Rectal smooth muscle tissue (tissue), 1 donor: ENCODE measurements around the gene SLC7A14.

Experiments used
- H3K27ac ChIP-seq: one replicate; pipeline ENCODE4 v1.7.0; 2013; ENCODE audit warnings: low read depth, low read length, inconsistent platforms
- H3K27me3 ChIP-seq: one replicate; pipeline ENCODE4 v1.7.0; 2013; ENCODE audit warnings: low read length; ENCODE audit not compliant: control insufficient read depth, insufficient read depth
- H3K36me3 ChIP-seq: one replicate; pipeline ENCODE4 v1.7.0; 2013; ENCODE audit warnings: low read length; ENCODE audit not compliant: control insufficient read depth, insufficient read depth
- H3K4me1 ChIP-seq: one replicate; pipeline ENCODE4 v1.7.0; 2013; ENCODE audit warnings: low read length; ENCODE audit not compliant: control insufficient read depth, insufficient read depth
- H3K4me3 ChIP-seq: one replicate; pipeline ENCODE4 v1.7.0; 2013; ENCODE audit warnings: low read length
- H3K9ac ChIP-seq: one replicate; pipeline ENCODE4 v1.7.0; 2013; ENCODE audit warnings: low read length

SLC7A14 gene

GRCh38 chr3:170470063-170471016 lies 115.5 kb downstream of the SLC7A14 start:
- H3K27ac ChIP-seq: no peak overlapping the region
- H3K4me1 ChIP-seq: no peaks in the 10 kb centered on the region
- no peak overlapping the region for H3K9ac ChIP-seq
- H3K27me3 ChIP-seq: no peaks in the 10 kb centered on the region
- no peak overlapping the region for H3K4me3 ChIP-seq
- H3K36me3 ChIP-seq: no peaks in the 10 kb centered on the region

- Histone ChIP-seq H3K27me3 (no peaks in the 10 kb centered on the region), H3K4me3 (no peak overlapping the region), H3K27ac (no peak overlapping the region), H3K4me1 (no peaks in the 10 kb centered on the region), H3K36me3 (no peaks in the 10 kb centered on the region), H3K9ac (no peak overlapping the region)
Measured at GRCh38 chr3:170469151-170470062, 116.5 kb downstream of the SLC7A14 start.

GRCh38 chr3:170467571-170468147 lies 118.2 kb downstream of the SLC7A14 start:
- Histone ChIP-seq H3K27ac (no peak overlapping the region), H3K9ac (no peak overlapping the region), H3K4me1 (no peaks in the 10 kb centered on the region), H3K36me3 (no peaks in the 10 kb centered on the region), H3K27me3 (no peaks in the 10 kb centered on the region), H3K4me3 (no peak overlapping the region)

GRCh38 chr3:170467007-170467406 lies 118.9 kb downstream of the SLC7A14 start:
- Histone ChIP-seq H3K9ac (no peak overlapping the region), H3K27ac (no peak overlapping the region), H3K4me1 (no peaks in the 10 kb centered on the region), H3K4me3 (no peak overlapping the region), H3K27me3 (no peaks in the 10 kb centered on the region), H3K36me3 (no peaks in the 10 kb centered on the region)

GRCh38 chr3:170465955-170466354 lies 119.9 kb downstream of the SLC7A14 start:
- no peak overlapping the region for H3K9ac ChIP-seq
- no peak overlapping the region for H3K4me3 ChIP-seq
- no peaks in the 10 kb centered on the region for H3K4me1 ChIP-seq
- no peak overlapping the region for H3K27ac ChIP-seq
- H3K36me3 ChIP-seq: no peaks in the 10 kb centered on the region
- H3K27me3 ChIP-seq: no peaks in the 10 kb centered on the region

- no peak overlapping the region for H3K27ac ChIP-seq
- H3K4me1 ChIP-seq: no peaks in the 10 kb centered on the region
- H3K9ac ChIP-seq: no peak overlapping the region
- H3K36me3 ChIP-seq: no peaks in the 10 kb centered on the region
- H3K4me3 ChIP-seq: no peak overlapping the region
- no peaks in the 10 kb centered on the region for H3K27me3 ChIP-seq
Measured at GRCh38 chr3:170463011-170463410, 122.9 kb downstream of the SLC7A14 start.

GRCh38 chr3:170458285-170458684 lies 127.6 kb downstream of the SLC7A14 start:
- H3K27me3 ChIP-seq: no peaks in the 10 kb centered on the region
- H3K9ac ChIP-seq: no peak overlapping the region
- no peaks in the 10 kb centered on the region for H3K36me3 ChIP-seq
- H3K27ac ChIP-seq: no peak overlapping the region
- H3K4me3 ChIP-seq: no peak overlapping the region
- H3K4me1 ChIP-seq: no peaks in the 10 kb centered on the region

GRCh38 chr3:170454509-170454908 lies 131.4 kb downstream of the SLC7A14 start:
- no peaks in the 10 kb centered on the region for H3K36me3 ChIP-seq
- H3K9ac ChIP-seq: no peak overlapping the region
- no peak overlapping the region for H3K27ac ChIP-seq
- no peak overlapping the region for H3K4me3 ChIP-seq
- H3K4me1 ChIP-seq: no peaks in the 10 kb centered on the region
- H3K27me3 ChIP-seq: no peaks in the 10 kb centered on the region

GRCh38 chr3:170450039-170450438 lies 135.8 kb downstream of the SLC7A14 start:
- Histone ChIP-seq H3K27me3 (no peaks in the 10 kb centered on the region), H3K36me3 (no peaks in the 10 kb centered on the region), H3K4me3 (no peak overlapping the region)

GRCh38 chr3:170448584-170448983 lies 137.3 kb downstream of the SLC7A14 start:
- Histone ChIP-seq H3K9ac (no peak overlapping the region), H3K27me3 (no peaks in the 10 kb centered on the region), H3K4me3 (no peak overlapping the region), H3K4me1 (no peaks in the 10 kb centered on the region), H3K27ac (no peak overlapping the region), H3K36me3 (no peaks in the 10 kb centered on the region)

More at GRCh38 chr3:170450039-170450438, 135.8 kb downstream of the SLC7A14 start:
- Histone ChIP-seq H3K9ac (no peak overlapping the region), H3K27ac (no peak overlapping the region), H3K4me1 (no peaks in the 10 kb centered on the region)

- Histone ChIP-seq H3K4me1 (no peaks in the 10 kb centered on the region), H3K9ac (no peak overlapping the region), H3K4me3 (no peak overlapping the region), H3K27me3 (no peaks in the 10 kb centered on the region), H3K27ac (no peak overlapping the region), H3K36me3 (no peaks in the 10 kb centered on the region)
Measured at GRCh38 chr3:170443457-170443856, 142.4 kb downstream of the SLC7A14 start.

GRCh38 chr3:170442947-170443346 lies 142.9 kb downstream of the SLC7A14 start:
- Histone ChIP-seq H3K27me3 (no peaks in the 10 kb centered on the region), H3K27ac (no peak overlapping the region), H3K9ac (no peak overlapping the region), H3K4me3 (no peak overlapping the region), H3K4me1 (no peaks in the 10 kb centered on the region), H3K36me3 (no peaks in the 10 kb centered on the region)
